Tibial artery (tissue), 4 donors: Measurements from ENCODE around the gene ARMCX4.
"Not testable (repeated sequence)": the region's sequence is repeated elsewhere in the genome, so short reads cannot be mapped to it uniquely, and the experiment has no call there.

Experiments used
- DNase-seq, 2 donors: peaks; one replicate each; pipeline ENCODE4 v3.0.0-alpha.2; 2019
- H3K27ac ChIP-seq, 2 donors: fragments of 200-600 bp; sonication (generic) in 1 of 2; 1 replicate in 1 of 2; 2 replicates in 1 of 2; pipeline ENCODE4 v1.5.1; 2018 to 2019; ENCODE audit warnings: mild to moderate bottlenecking in 1 of 2
- H3K27me3 ChIP-seq, 2 donors: fragments of 200-600 bp; sonication (generic) in 1 of 2; one replicate each; pipeline versions ENCODE4 v1.5.1 to v1.6.0; 2016 to 2019
- H3K36me3 ChIP-seq, 3 donors: fragments of 200-600 bp; sonication (generic) in 2 of 3; one replicate each; pipeline ENCODE4 v1.5.1; 2016 to 2019; ENCODE audit warnings: mild to moderate bottlenecking in 2 of 3
- H3K4me1 ChIP-seq, 4 donors: fragments of 200-600 bp; sonication (generic) in 2 of 4; 1 replicate in 3 of 4; 2 replicates in 1 of 4; pipeline ENCODE4 v1.5.1; 2016 to 2019
- H3K4me3 ChIP-seq, 2 donors: fragments of 200-600 bp; sonication (generic) in 1 of 2; 1 replicate in 1 of 2; 2 replicates in 1 of 2; pipeline ENCODE4 v1.5.1; 2018 to 2019; ENCODE audit warnings: mild to moderate bottlenecking in 2 of 2
- H3K9me3 ChIP-seq, 3 donors: fragments of 200-600 bp; sonication (generic) in 1 of 3; one replicate each; pipeline ENCODE4 v1.5.1; 2016 to 2019
- CTCF ChIP-seq, 2 experiments: fragments of 200-600 bp in 1 of 2; fragments of 450-650 bp in 1 of 2; IDR thresholded peaks; one replicate each; pipeline ENCODE4 v1.5.1; 2017 to 2019; ENCODE audit warnings: antibody characterized with exemption in 2 of 2, mild to moderate bottlenecking in 1 of 2, moderate library complexity in 1 of 2
- intact Hi-C: fragments of 100-400 bp; cut with DNase I; formaldehyde crosslinking; loops from one replicate; pipeline ENCODE4 v1.15.0; 2023; ENCODE audit warnings: low total_unique reads

ARMCX4 gene

GRCh38 chrX:101484135-101484534, 1.1 kb upstream of the ARMCX4 start:
- Histone ChIP-seq H3K36me3 (peaks cover 0 to 10% (median 0%) of the 10 kb centered on the region in 3 donors), H3K9me3 (no peaks in the 10 kb centered on the region), H3K4me1 (no peaks in the 10 kb centered on the region), H3K4me3 (no peak overlapping the region), H3K27ac (no peak overlapping the region), H3K27me3 (no peaks in the 10 kb centered on the region)
- DNase-seq: no peak
- intact Hi-C loops: no loop called here
- no peak for TF ChIP-seq CTCF (IDR thresholded peaks at IDR 0.05)

GRCh38 chrX:101488796-101489195, 3.5 kb downstream of the ARMCX4 start:
- no peaks in the 10 kb centered on the region for H3K9me3 ChIP-seq
- H3K27me3 ChIP-seq: no peaks in the 10 kb centered on the region
- no peak for TF ChIP-seq CTCF (IDR thresholded peaks at IDR 0.05)
- intact Hi-C loops: no loop called here
- no peaks in the 10 kb centered on the region for H3K4me1 ChIP-seq
- no peak overlapping the region for H3K27ac ChIP-seq
- DNase-seq: no peak
- H3K4me3 ChIP-seq: no peak overlapping the region
- peaks cover 0 to 10% (median 0%) of the 10 kb centered on the region in 3 donors for H3K36me3 ChIP-seq

- no peak for TF ChIP-seq CTCF (IDR thresholded peaks at IDR 0.05)
- no peaks in the 10 kb centered on the region for H3K9me3 ChIP-seq
- no peaks in the 10 kb centered on the region for H3K27me3 ChIP-seq
- intact Hi-C loops: no loop called here
- H3K27ac ChIP-seq: no peak overlapping the region
- peaks cover 0 to 10% (median 0%) of the 10 kb centered on the region in 3 donors for H3K36me3 ChIP-seq
- no peaks in the 10 kb centered on the region for H3K4me1 ChIP-seq
- DNase-seq: no peak
- no peak overlapping the region for H3K4me3 ChIP-seq
Measured at GRCh38 chrX:101491943-101492342, 6.7 kb downstream of the ARMCX4 start.

- no peak for TF ChIP-seq CTCF (IDR thresholded peaks at IDR 0.05)
- DNase-seq: no peak
- Histone ChIP-seq H3K27ac (no peak overlapping the region), H3K4me3 (no peak overlapping the region), H3K4me1 (no peaks in the 10 kb centered on the region), H3K27me3 (no peaks in the 10 kb centered on the region), H3K36me3 (peaks cover 0 to 3% (median 0%) of the 10 kb centered on the region in 3 donors), H3K9me3 (no peaks in the 10 kb centered on the region)
- intact Hi-C loops: no loop called here
Measured at GRCh38 chrX:101493225-101493624, 8.0 kb downstream of the ARMCX4 start.

- H3K9me3 ChIP-seq, H3K27me3 ChIP-seq, intact Hi-C loops, H3K27ac ChIP-seq, H3K4me3 ChIP-seq, H3K4me1 ChIP-seq, DNase-seq: not testable (repeated sequence)
- peaks cover 0 to 22% (median 14%) of the 10 kb centered on the region in 3 donors for H3K36me3 ChIP-seq
Measured at GRCh38 chrX:101502929-101503328, 17.7 kb downstream of the ARMCX4 start.

- no peak for DNase-seq
- no peak overlapping the region for H3K4me3 ChIP-seq
- no peak for TF ChIP-seq CTCF (IDR thresholded peaks at IDR 0.05)
Measured at GRCh38 chrX:101507372-101507771, 22.1 kb downstream of the ARMCX4 start.

More at GRCh38 chrX:101507372-101507771, 22.1 kb downstream of the ARMCX4 start:
- intact Hi-C loops: no loop called here
- H3K9me3 ChIP-seq: no peaks in the 10 kb centered on the region
- H3K27me3 ChIP-seq: no peaks in the 10 kb centered on the region
- no peak overlapping the region for H3K27ac ChIP-seq
- no peaks in the 10 kb centered on the region for H3K4me1 ChIP-seq
- peaks cover 0 to 14% (median 7%) of the 10 kb centered on the region in 3 donors for H3K36me3 ChIP-seq
